Stomach (tissue), 4 donors: ENCODE measurements around the gene RPAP3.

Source experiments
- POLR2A ChIP-seq, 4 donors: fragments of 450-650 bp; IDR thresholded peaks; one replicate each; pipeline ENCODE4 v1.6.1; 2016; ENCODE audit warnings: antibody characterized with exemption in 4 of 4, control low read depth in 2 of 4, mild to moderate bottlenecking in 1 of 4, moderate library complexity in 1 of 4
- TF ChIP-seq, protein P1 (sequence below), 7 experiments: fragments of 450-650 bp in 4 of 7; fragments of 200-600 bp in 3 of 7; sonication (generic) in 3 of 7; IDR thresholded peaks; one replicate each; pipeline ENCODE4 v1.5.1; 2016 to 2019; ENCODE audit warnings: antibody characterized with exemption in 7 of 7, control low read depth in 2 of 7, mild to moderate bottlenecking in 1 of 7

DNA sequence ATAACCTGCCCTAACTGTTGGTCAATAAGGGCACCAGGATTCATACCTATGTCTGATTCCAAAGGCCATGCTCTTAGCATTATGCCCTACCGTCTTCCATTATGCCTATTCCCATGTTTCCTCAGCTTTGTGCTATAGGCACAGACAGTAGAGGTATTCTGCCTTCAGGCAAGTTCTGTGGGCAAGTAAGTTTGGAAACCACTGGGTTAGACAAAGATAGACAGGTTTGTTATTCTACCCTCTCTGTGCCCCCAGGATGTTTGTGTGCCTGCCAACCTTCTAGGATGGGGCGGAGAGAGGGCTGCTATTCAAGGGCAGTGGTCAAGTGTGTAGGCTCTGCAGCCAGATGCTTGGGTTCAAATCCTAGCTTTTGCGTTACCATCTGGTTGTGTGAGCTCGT, 48.3 kb upstream of the RPAP3 start:
- TF ChIP-seq, protein P1, sequence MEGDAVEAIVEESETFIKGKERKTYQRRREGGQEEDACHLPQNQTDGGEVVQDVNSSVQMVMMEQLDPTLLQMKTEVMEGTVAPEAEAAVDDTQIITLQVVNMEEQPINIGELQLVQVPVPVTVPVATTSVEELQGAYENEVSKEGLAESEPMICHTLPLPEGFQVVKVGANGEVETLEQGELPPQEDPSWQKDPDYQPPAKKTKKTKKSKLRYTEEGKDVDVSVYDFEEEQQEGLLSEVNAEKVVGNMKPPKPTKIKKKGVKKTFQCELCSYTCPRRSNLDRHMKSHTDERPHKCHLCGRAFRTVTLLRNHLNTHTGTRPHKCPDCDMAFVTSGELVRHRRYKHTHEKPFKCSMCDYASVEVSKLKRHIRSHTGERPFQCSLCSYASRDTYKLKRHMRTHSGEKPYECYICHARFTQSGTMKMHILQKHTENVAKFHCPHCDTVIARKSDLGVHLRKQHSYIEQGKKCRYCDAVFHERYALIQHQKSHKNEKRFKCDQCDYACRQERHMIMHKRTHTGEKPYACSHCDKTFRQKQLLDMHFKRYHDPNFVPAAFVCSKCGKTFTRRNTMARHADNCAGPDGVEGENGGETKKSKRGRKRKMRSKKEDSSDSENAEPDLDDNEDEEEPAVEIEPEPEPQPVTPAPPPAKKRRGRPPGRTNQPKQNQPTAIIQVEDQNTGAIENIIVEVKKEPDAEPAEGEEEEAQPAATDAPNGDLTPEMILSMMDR (IDR thresholded peaks at IDR 0.05): no peak
- no peak for TF ChIP-seq POLR2A (IDR thresholded peaks at IDR 0.05)
